GM23248 (cell line): ENCODE results near the gene USP48. TPM values are rescaled to one million over a fixed set of nuclear protein-coding genes. Genes with fewer than 3 reads are reported as not detected.

Source experiments
- DNase-seq: peaks from one replicate; pipeline ENCODE4 v3.0.0-alpha.2; 2015
- H2AFZ ChIP-seq: fragments of 200-600 bp; sonication (generic); 2 replicates; pipeline ENCODE4 v1.6.1; 2016; ENCODE audit warnings: antibody characterized with exemption
- H3F3A ChIP-seq: fragments of 200-600 bp; sonication (generic); 2 replicates; pipeline ENCODE4 v1.6.1; 2016; ENCODE audit warnings: mild to moderate bottlenecking, antibody characterized with exemption, mixed run types; ENCODE audit not compliant: insufficient read depth
- H3K27ac ChIP-seq: fragments of 200-600 bp; sonication (generic); 2 replicates; pipeline ENCODE4 v1.5.1; 2016; ENCODE audit warnings: mild to moderate bottlenecking
- H3K27me3 ChIP-seq: fragments of 200-600 bp; sonication (generic); replicated peaks from 2 replicates; pipeline ENCODE4 v1.6.1; 2016; ENCODE audit warnings: mild to moderate bottlenecking; ENCODE audit not compliant: insufficient read depth
- H3K36me3 ChIP-seq: fragments of 200-600 bp; sonication (generic); 2 replicates; pipeline ENCODE4 v1.6.1; 2016; ENCODE audit warnings: low read depth, mild to moderate bottlenecking
- H3K4me1 ChIP-seq: fragments of 200-600 bp; sonication (generic); 2 replicates; pipeline ENCODE4 v1.6.1; 2016; ENCODE audit warnings: mild to moderate bottlenecking; ENCODE audit not compliant: insufficient read depth
- H3K4me2 ChIP-seq: fragments of 200-600 bp; sonication (generic); one replicate; pipeline ENCODE4 v1.6.1; 2016; ENCODE audit warnings: mild to moderate bottlenecking; ENCODE audit not compliant: unreplicated experiment
- H3K4me3 ChIP-seq: fragments of 200-600 bp; sonication (generic); 2 replicates; pipeline ENCODE4 v1.5.1; 2016; ENCODE audit warnings: mild to moderate bottlenecking
- H3K79me2 ChIP-seq: fragments of 200-600 bp; sonication (generic); 2 replicates; pipeline ENCODE4 v1.6.1; 2016; ENCODE audit warnings: mild to moderate bottlenecking; ENCODE audit not compliant: insufficient read depth
- H3K9ac ChIP-seq: fragments of 200-600 bp; sonication (generic); 2 replicates; pipeline ENCODE4 v1.6.1; 2016; ENCODE audit warnings: mild to moderate bottlenecking
- H3K9me2 ChIP-seq: fragments of 200-600 bp; sonication (generic); 2 replicates; pipeline ENCODE4 v1.6.1; 2016; ENCODE audit warnings: mixed run types, mild to moderate bottlenecking, moderate library complexity; ENCODE audit not compliant: insufficient read depth
- H3K9me3 ChIP-seq: fragments of 200-600 bp; sonication (generic); one replicate; pipeline ENCODE4 v1.6.1; 2017; ENCODE audit warnings: low read depth
- H4K20me1 ChIP-seq: fragments of 200-600 bp; sonication (generic); 2 replicates; pipeline ENCODE4 v1.6.0; 2016; ENCODE audit not compliant: insufficient read depth
- EZH2 ChIP-seq: fragments of 200-600 bp; sonication (generic); IDR thresholded peaks from 2 replicates; pipeline ENCODE4 v1.6.1; 2018; ENCODE audit warnings: antibody characterized with exemption, mild to moderate bottlenecking; ENCODE audit not compliant: insufficient read depth, poor library complexity, severe bottlenecking
- EZH2phosphoT487 ChIP-seq: fragments of 200-600 bp; sonication (generic); IDR thresholded peaks from 2 replicates; pipeline ENCODE4 v1.6.1; 2018; ENCODE audit warnings: antibody characterized with exemption, moderate library complexity, mild to moderate bottlenecking, low read depth; ENCODE audit not compliant: insufficient read depth
- WGBS, 2 experiments: methylation state at CpG; one replicate each; pipeline ENCODE4 v1.1.6; 2015 to 2017; ENCODE audit warnings: low lambda C conversion rate in 2 of 2, low coverage in 1 of 2; ENCODE audit errors: missing lambda C conversion rate in 2 of 2; 5-methylcytosine and 5-hydroxymethylcytosine counted together
- in situ Hi-C: fragments of 300-500 bp; cut with MboI; formaldehyde crosslinking; loops from 2 replicates; pipeline ENCODE4 v1.15.0; 2020
- polyA plus RNA-seq: library from polyadenylated mRNA; unstranded; fragments of >200 nt; fragmentation: Nextera tagmentation; extraction: Ambion mirVana; gene quantifications from 2 replicates; pipeline ENCODE4 v1.2.1, GENCODE V29; 2016
- total RNA-seq: library from RNA; depleted of rRNA; stranded (reverse); fragments of >200 nt; shearing (Covaris generic); gene quantifications from 2 replicates; pipeline ENCODE4 v1.2.3, GENCODE V29; 2014

Gene USP48
- total and polyA plus RNA-seq, 2 experiments from 2014 or later = 34.3 to 60.4 TPM

- Histone ChIP-seq H3K4me3 (no peak overlapping the region), H3K4me2 (no peak overlapping the region), H3K79me2 (0 out of 2 replicates have a peak, but pooled peaks cover 2% of the 10 kb centered on the region), H3K27me3 (no peaks in the 10 kb centered on the region), H3K9me3 (no peaks in the 10 kb centered on the region), H3F3A (peaks cover 48% of the 10 kb centered on the region), H3K9ac (no peak overlapping the region), H2AFZ (no peak overlapping the region), H3K27ac (no peak overlapping the region), H3K4me1 (peaks cover 26% of the 10 kb centered on the region), H3K36me3 (peaks cover 22% of the 10 kb centered on the region), H4K20me1 (no peaks in the 10 kb centered on the region), H3K9me2 (no peaks in the 10 kb centered on the region)
- TF ChIP-seq EZH2 (no peak), EZH2phosphoT487 (no peak)
- 66 to 71% methylated on average over 4 of the region's 4 CpGs for WGBS, 2 experiments
- in situ Hi-C loops = no loop called here
- DNase-seq = no peak
Measured at GRCh38 chr1:21705303-21705980, 77.5 kb downstream of the USP48 start.

GRCh38 chr1:21704145-21704544 lies 78.8 kb downstream of the USP48 start:
- H3K27ac ChIP-seq = peak overlapping the region; percentile 84

DNA sequence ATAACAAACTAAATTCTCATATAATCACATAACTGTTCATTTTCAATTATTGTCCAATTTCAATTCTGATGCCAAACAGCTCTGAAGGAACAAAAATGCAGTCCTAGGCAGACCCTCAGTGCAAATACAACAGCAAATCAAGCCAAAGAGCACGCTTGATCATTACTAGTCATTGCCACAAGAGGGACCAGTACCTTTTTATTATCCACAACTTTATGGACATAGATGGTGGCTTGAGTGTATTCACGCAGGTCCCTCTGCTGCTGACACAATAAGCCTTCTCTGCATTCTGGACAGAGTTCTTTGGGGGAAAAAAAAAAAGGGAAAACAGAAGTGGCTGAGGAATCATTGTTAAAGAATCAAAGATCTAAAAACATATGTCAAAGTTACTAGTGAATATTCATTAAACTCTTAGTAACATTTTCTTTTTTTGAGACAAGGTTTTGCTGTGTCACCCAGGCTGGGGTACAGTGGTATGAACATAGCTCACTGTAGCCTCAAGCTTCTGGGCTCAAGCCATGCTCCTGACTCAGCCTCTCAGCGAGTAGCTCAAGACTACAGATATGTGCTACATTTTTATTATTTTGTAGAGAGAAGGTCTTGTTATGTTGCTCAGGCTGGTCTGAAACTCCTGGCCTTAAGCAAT lies 79.5 kb downstream of the USP48 start:
- in situ Hi-C loops = no loop called here
- DNase-seq = peak; percentile 93
- no peaks in the 10 kb centered on the region for H3K9me2 ChIP-seq
- H3F3A ChIP-seq = peaks cover 48% of the 10 kb centered on the region
- peak overlapping the region; percentile 54 for H3K9ac ChIP-seq
- peaks cover 11% of the 10 kb centered on the region; the same call in 1 of the 2 replicates for H3K79me2 ChIP-seq
- H3K9me3 ChIP-seq = no peaks in the 10 kb centered on the region
- no peaks in the 10 kb centered on the region for H3K27me3 ChIP-seq
- TF ChIP-seq EZH2phosphoT487 (no peak), EZH2 (no peak)
- WGBS, 2 experiments = 49 to 56% methylated on average over 3 of the region's 3 CpGs
- peak overlapping the region; percentile 84 for H3K27ac ChIP-seq
- H3K36me3 ChIP-seq = peaks cover 28% of the 10 kb centered on the region
- H4K20me1 ChIP-seq = no peaks in the 10 kb centered on the region
- H3K4me3 ChIP-seq = no peak overlapping the region
- H3K4me1 ChIP-seq = peaks cover 26% of the 10 kb centered on the region
- no peak overlapping the region for H2AFZ ChIP-seq
- peak overlapping the region; percentile 48 for H3K4me2 ChIP-seq

More at GRCh38 chr1:21704145-21704544, 78.8 kb downstream of the USP48 start:
- H3K9me2 ChIP-seq = no peaks in the 10 kb centered on the region
- peak overlapping the region; percentile 48 for H3K4me2 ChIP-seq
- peaks cover 26% of the 10 kb centered on the region for H3K4me1 ChIP-seq
- DNase-seq = no peak
- peaks cover 48% of the 10 kb centered on the region for H3F3A ChIP-seq
- no peak overlapping the region for H3K4me3 ChIP-seq
- TF ChIP-seq EZH2phosphoT487 = no peak
- TF ChIP-seq EZH2 = no peak
- 0 out of 2 replicates have a peak, but pooled peaks cover 7% of the 10 kb centered on the region for H3K79me2 ChIP-seq
- in situ Hi-C loops = no loop called here
- peak overlapping the region; percentile 54 for H3K9ac ChIP-seq
- 95 to 98% methylated on average over 5 of the region's 5 CpGs for WGBS, 2 experiments
- no peak overlapping the region for H2AFZ ChIP-seq
- no peaks in the 10 kb centered on the region for H3K9me3 ChIP-seq
- H3K36me3 ChIP-seq = peaks cover 28% of the 10 kb centered on the region
- no peaks in the 10 kb centered on the region for H3K27me3 ChIP-seq
- no peaks in the 10 kb centered on the region for H4K20me1 ChIP-seq

- Histone ChIP-seq H3K4me3 (no peak overlapping the region), H3K9me2 (no peaks in the 10 kb centered on the region), H3K4me1 (peaks cover 26% of the 10 kb centered on the region), H3K9me3 (no peaks in the 10 kb centered on the region), H3K27ac (peak overlapping the region; percentile 84), H3F3A (peaks cover 48% of the 10 kb centered on the region), H3K36me3 (peaks cover 28% of the 10 kb centered on the region), H3K9ac (peak overlapping the region; percentile 54), H3K79me2 (peaks cover 18% of the 10 kb centered on the region), H3K27me3 (no peaks in the 10 kb centered on the region), H4K20me1 (no peaks in the 10 kb centered on the region), H3K4me2 (peak overlapping the region; percentile 48), H2AFZ (no peak overlapping the region)
- WGBS, 2 experiments = 96 to 98% methylated on average over 4 of the region's 4 CpGs
- no peak for DNase-seq
- TF ChIP-seq EZH2 (no peak), EZH2phosphoT487 (no peak)
- in situ Hi-C loops = no loop called here
Measured at GRCh38 chr1:21702780-21703179, 80.2 kb downstream of the USP48 start.
